HEK293T (cell line): ENCODE measurements around the gene DGKA.

Source experiments
- CTCF ChIA-PET: fragments of 350-600 bp; formaldehyde crosslinking; extraction: SDS; loops from one replicate; lab custom pipeline; 2021; ENCODE audit warnings: antibody characterized with exemption, inconsistent platforms; lab: Yijun Ruan, JAX
- POLR2A ChIA-PET: fragments of 350-600 bp; formaldehyde crosslinking; extraction: SDS; loops from one replicate; lab custom pipeline; 2020; ENCODE audit warnings: antibody characterized with exemption, inconsistent platforms; lab: Yijun Ruan, JAX
- DNase-seq: peaks from one replicate; pipeline ENCODE4 v3.0.0; 2012; ENCODE audit warnings: mixed read lengths; ENCODE audit errors: extremely low spot score
- ARNT ChIP-seq: fragments of 450-650 bp; IDR thresholded peaks from 2 replicates; pipeline ENCODE4 v1.6.1; 2017; ENCODE audit warnings: mild to moderate bottlenecking
- BHLHE40 ChIP-seq: fragments of 450-650 bp; IDR thresholded peaks from 2 replicates; pipeline ENCODE4 v1.6.1; 2016; ENCODE audit warnings: mild to moderate bottlenecking, moderate library complexity, borderline replicate concordance
- CTBP1 ChIP-seq: fragments of 450-650 bp; IDR thresholded peaks from 2 replicates; pipeline ENCODE4 v1.6.1; 2016; ENCODE audit warnings: borderline replicate concordance
- ELF4 ChIP-seq: fragments of 450-650 bp; IDR thresholded peaks from 2 replicates; pipeline ENCODE4 v1.6.1; 2017; ENCODE audit warnings: antibody characterized with exemption
- FOXA1 ChIP-seq: fragments of 450-650 bp; IDR thresholded peaks from 2 replicates; pipeline ENCODE4 v1.6.1; 2016; ENCODE audit warnings: mild to moderate bottlenecking
- FOXK2 ChIP-seq: fragments of 450-650 bp; IDR thresholded peaks from 2 replicates; pipeline ENCODE4 v1.6.1; 2016; ENCODE audit warnings: mild to moderate bottlenecking
- FOXM1 ChIP-seq: fragments of 450-650 bp; IDR thresholded peaks from 2 replicates; pipeline ENCODE4 v1.6.1; 2017; ENCODE audit warnings: mild to moderate bottlenecking, borderline replicate concordance
- HDGF ChIP-seq: fragments of 450-650 bp; IDR thresholded peaks from 2 replicates; pipeline ENCODE4 v1.6.1; 2017; ENCODE audit warnings: antibody characterized with exemption, borderline replicate concordance
- L3MBTL2 ChIP-seq: fragments of 450-650 bp; conservative IDR thresholded peaks from 2 replicates; pipeline ENCODE4 v1.6.1; 2016; ENCODE audit warnings: mild to moderate bottlenecking
- LEF1 ChIP-seq: fragments of 450-650 bp; IDR thresholded peaks from 2 replicates; pipeline ENCODE4 v1.6.1; 2017; ENCODE audit warnings: mild to moderate bottlenecking, borderline replicate concordance
- NFRKB ChIP-seq: fragments of 450-650 bp; IDR thresholded peaks from 2 replicates; pipeline ENCODE4 v1.6.1; 2016; ENCODE audit warnings: mild to moderate bottlenecking, moderate library complexity
- SP1 ChIP-seq: fragments of 450-650 bp; IDR thresholded peaks from 2 replicates; pipeline ENCODE4 v1.6.1; 2017
- SUZ12 ChIP-seq: fragments of 450-650 bp; IDR thresholded peaks from 2 replicates; pipeline ENCODE4 v1.6.1; 2016; ENCODE audit warnings: mild to moderate bottlenecking
- TARDBP ChIP-seq: fragments of 450-650 bp; IDR thresholded peaks from 2 replicates; pipeline ENCODE4 v1.6.1; 2016
- ZNF384 ChIP-seq: fragments of 450-650 bp; IDR thresholded peaks from 2 replicates; pipeline ENCODE4 v1.6.1; 2016
- TF ChIP-seq, protein P1 (sequence below): fragments of 450-650 bp; IDR thresholded peaks from 2 replicates; pipeline ENCODE4 v1.6.1; 2016

Gene DGKA

DNA sequence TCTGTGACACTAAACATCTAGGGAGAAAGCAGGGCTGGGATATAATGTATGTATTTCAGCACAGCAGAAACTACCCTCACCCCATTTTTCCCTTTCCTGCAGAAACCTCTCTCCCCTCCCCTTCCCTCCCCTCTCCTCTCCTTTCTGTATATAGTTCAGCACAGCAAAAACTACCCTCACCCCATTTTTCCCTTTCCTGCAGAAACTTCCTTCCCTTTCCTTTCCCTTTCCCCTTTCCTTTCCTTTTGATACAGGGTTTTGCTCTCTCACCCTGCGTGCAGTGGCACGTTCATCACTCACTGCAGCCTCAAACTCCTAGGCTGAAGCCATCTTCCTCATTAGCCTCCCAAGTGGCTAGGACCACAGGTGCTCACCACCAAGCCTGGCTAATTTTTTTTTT is 32.8 kb downstream of the DGKA start:
- ChIA-PET POLR2A (no interaction called here), CTCF (no interaction called here)
- DNase-seq, result no peak
- no peak for TF ChIP-seq SUZ12
- TF ChIP-seq ZNF384, result no peak
- TF ChIP-seq L3MBTL2, result no peak
- TF ChIP-seq, protein P1, sequence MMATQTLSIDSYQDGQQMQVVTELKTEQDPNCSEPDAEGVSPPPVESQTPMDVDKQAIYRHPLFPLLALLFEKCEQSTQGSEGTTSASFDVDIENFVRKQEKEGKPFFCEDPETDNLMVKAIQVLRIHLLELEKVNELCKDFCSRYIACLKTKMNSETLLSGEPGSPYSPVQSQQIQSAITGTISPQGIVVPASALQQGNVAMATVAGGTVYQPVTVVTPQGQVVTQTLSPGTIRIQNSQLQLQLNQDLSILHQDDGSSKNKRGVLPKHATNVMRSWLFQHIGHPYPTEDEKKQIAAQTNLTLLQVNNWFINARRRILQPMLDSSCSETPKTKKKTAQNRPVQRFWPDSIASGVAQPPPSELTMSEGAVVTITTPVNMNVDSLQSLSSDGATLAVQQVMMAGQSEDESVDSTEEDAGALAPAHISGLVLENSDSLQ, result no peak
- no peak for TF ChIP-seq FOXK2
- no peak for TF ChIP-seq FOXM1
- TF ChIP-seq LEF1, result no peak
- TF ChIP-seq ARNT, result no peak
- TF ChIP-seq TARDBP, result no peak
- TF ChIP-seq CTBP1, result no peak
- TF ChIP-seq ELF4, result no peak
- TF ChIP-seq FOXA1, result no peak
- TF ChIP-seq BHLHE40, result no peak
- no peak for TF ChIP-seq NFRKB

DNA sequence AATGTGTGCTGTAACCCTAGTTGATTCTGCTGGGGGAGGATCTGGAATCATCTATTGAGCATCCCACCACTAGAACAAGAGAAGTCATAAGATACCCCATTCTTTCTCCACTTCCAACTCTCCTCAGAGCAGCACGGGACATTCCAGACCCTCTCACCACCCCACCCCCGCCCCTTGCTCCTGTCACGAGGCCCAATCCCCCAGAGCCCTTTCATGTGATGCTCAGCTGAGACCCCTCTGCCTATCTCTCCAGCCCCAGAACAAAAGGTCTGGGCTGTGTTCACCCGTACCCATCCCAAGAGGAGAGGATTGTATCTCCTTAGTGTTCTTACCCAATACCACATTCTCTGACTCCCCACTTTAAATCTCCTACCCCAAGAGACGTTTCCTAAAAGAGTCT is 34.3 kb downstream of the DGKA start:
- TF ChIP-seq TARDBP (no peak), NFRKB (no peak), CTBP1 (no peak), LEF1 (no peak), HDGF (no peak)
- CTCF ChIA-PET, result no interaction called here
- POLR2A ChIA-PET, result interaction anchor here (1.1 kb wide), 1 partner anchor 9 kb away, joined by 3 read pairs; the partner anchor contains the start of gene RAB5B
- DNase-seq, result no peak

DNA sequence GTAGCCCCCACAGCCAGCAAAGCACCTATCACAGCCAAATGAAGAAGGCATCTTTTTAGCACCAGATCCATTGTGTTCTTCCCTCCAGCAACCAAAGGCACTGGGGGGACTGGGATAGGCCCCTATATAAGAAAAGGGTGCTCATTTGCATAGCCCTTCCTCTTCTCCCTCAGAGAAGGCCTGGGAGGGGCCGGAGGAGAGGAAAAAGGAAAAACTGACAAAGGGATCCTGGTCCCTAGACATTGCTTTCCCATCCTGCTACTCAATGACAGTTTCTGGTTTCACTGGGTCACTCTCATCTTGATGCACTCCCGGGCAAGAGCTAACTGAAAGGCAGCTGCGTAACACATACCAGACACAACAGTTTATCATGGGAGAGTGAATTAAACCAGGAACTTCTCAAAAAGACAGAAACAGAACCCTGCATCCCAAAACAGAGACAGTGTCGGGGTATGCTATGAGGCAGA is 35.0 kb downstream of the DGKA start, which contains the start of gene PMEL:
Gene PMEL, minus strand, starts transcription at position 102 of the 467 bp plus-strand sequence. Its CDS starts 31 bp downstream, at position 71.
- no peak for DNase-seq
- ChIA-PET CTCF (no interaction called here), POLR2A (interaction anchor here (0.6 kb wide), 1 partner anchor 26 kb away, joined by 4 read pairs; no protein-coding TSS in a partner anchor)
- TF ChIP-seq BHLHE40, result no peak
- TF ChIP-seq SUZ12, result no peak
- TF ChIP-seq FOXM1, result no peak
- no peak for TF ChIP-seq TARDBP
- no peak for TF ChIP-seq LEF1
- no peak for TF ChIP-seq HDGF

DNA sequence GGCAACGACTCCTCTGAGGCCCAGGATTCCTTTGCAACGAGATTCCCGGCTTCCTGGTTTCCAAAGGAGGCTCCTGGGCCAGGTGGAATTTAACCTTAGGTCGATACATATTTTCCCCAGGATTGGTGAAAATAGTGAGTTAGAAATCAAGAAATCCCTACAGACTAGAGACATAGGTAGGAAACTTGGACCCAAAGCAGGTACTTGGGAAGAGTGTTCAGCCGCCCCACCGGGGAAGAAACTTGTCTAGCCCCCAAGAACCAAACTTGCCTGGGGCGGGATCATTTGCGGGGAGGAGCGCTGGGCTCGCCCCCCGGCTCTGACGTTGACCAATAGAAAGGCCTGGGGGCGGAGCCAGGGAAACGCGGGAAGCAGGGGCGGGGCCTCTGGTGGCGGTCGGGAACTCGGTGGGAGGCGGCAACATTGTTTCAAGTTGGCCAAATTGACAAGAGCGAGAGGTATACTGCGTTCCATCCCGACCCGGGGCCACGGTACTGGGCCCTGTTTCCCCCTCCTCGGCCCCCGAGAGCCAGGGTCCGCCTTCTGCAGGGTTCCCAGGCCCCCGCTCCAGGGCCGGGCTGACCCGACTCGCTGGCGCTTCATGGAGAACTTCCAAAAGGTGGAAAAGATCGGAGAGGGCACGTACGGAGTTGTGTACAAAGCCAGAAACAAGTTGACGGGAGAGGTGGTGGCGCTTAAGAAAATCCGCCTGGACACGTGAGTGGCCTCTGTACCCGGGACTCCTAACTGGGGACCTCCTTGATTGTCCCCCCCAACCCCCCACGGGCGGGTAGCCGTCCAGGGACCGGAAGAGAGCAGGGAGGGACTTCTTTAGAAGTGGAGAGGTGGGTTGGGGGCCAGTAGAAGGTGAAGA is 35.7 kb downstream of the DGKA start, which contains the start of gene CDK2:
Gene CDK2, plus strand, starts transcription at position 423 of the 874 bp plus-strand sequence. Its CDS starts 179 bp downstream, at position 602.
- ChIA-PET POLR2A (interaction anchor here (0.6 to 1.0 kb wide), 3 partner anchors 26 to 40 kb away, joined by 3 to 4 read pairs (median 4); partner anchors contain the start of gene PYM1), CTCF (no interaction called here)
- DNase-seq, result peak; percentile 92
- TF ChIP-seq FOXK2 (no peak), L3MBTL2 (0 out of 2 replicates have a peak, but pooled peaks have one; percentile 34), NFRKB (no peak), SP1 (no peak; the same call in 1 of the 2 replicates), ZNF384 (no peak), FOXM1 (no peak), SUZ12 (no peak)

DNA sequence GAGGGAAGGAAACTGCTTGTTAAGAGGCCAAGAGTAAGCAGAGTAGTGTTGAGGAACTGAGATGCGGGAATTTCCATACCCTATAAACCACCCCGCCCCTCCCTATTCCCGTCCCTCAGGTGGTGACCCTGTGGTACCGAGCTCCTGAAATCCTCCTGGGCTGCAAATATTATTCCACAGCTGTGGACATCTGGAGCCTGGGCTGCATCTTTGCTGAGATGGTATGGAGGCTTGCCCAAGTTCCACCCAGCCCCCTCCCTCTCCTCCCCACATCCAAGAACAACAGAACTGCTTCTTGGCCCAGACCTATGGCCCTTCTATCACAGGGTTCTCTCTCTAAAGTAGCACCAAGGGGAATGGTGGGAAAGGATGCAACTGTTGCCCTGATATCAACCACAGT is 38.4 kb downstream of the DGKA start:
- POLR2A ChIA-PET, result interaction anchor here (1.0 kb wide), 1 partner anchor 13 kb away, joined by 3 read pairs; no protein-coding TSS in a partner anchor
- DNase-seq, result no peak
- TF ChIP-seq TARDBP (no peak), SP1 (no peak), NFRKB (no peak), CTBP1 (no peak), HDGF (no peak), FOXA1 (no peak), SUZ12 (no peak), L3MBTL2 (no peak), BHLHE40 (no peak), ZNF384 (no peak), LEF1 (no peak), ELF4 (no peak), ARNT (no peak), FOXK2 (no peak), FOXM1 (no peak)
- TF ChIP-seq, protein P1, result no peak
- CTCF ChIA-PET, result interaction anchor here (1.4 kb wide), 1 partner anchor 27 kb away, joined by 6 read pairs; no protein-coding TSS in a partner anchor

DNA sequence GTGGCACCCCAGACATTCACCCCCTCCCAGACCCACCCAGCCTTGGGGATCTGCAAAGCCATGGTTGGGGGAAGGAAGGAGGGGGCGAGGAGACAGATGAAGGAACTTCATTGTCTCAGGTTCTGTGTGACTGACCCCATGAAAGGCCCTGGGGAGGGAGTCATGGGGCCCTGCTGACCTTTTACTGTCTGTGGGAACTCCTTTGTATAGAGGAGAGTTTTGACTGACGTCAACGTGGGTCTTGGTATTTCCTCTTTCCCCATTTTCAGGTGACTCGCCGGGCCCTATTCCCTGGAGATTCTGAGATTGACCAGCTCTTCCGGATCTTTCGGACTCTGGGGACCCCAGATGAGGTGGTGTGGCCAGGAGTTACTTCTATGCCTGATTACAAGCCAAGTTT is 39.8 kb downstream of the DGKA start:
- no peak for DNase-seq
- no peak for TF ChIP-seq SUZ12
- TF ChIP-seq HDGF, result no peak
- TF ChIP-seq, protein P1, result no peak
- no peak for TF ChIP-seq ZNF384
- no peak for TF ChIP-seq L3MBTL2
- TF ChIP-seq SP1, result no peak
- TF ChIP-seq NFRKB, result no peak
- no peak for TF ChIP-seq ELF4
- no peak for TF ChIP-seq CTBP1
- CTCF ChIA-PET, result no interaction called here
- POLR2A ChIA-PET, result interaction anchor here (0.9 kb wide), 1 partner anchor 153 kb away, joined by 3 read pairs; the partner anchor contains the start of gene SARNP
